Left lung (tissue), 10 donors: Measurements from ENCODE around the gene FNDC10. TPM values are rescaled to one million over a fixed set of nuclear protein-coding genes. Genes with fewer than 3 reads are reported as not detected.

Experiments
- ATAC-seq: fragments of 200-7000 bp; cut with Tn5 transposase; one replicate; pipeline ENCODE4 v1.9.1; 2020; ENCODE audit warnings: moderate library complexity
- DNase-seq, 4 donors: peaks; one replicate each; pipeline ENCODE4 v3.0.0-alpha.2; 2013 to 2020
- H3K27ac ChIP-seq, 2 donors: fragments of 200-600 bp; sonication (generic) in 1 of 2; one replicate each; pipeline versions ENCODE4 v1.5.0 to v1.8.0; 2020 to 2021
- H3K27me3 ChIP-seq, 2 donors: fragments of 200-600 bp; sonication (generic) in 1 of 2; one replicate each; pipeline versions ENCODE4 v1.5.0 to v1.8.0; 2020 to 2021
- H3K36me3 ChIP-seq, 2 donors: fragments of 200-600 bp; sonication (generic) in 1 of 2; one replicate each; pipeline versions ENCODE4 v1.5.0 to v1.8.0; 2020 to 2021
- H3K4me1 ChIP-seq, 2 donors: fragments of 200-600 bp; one replicate each; pipeline ENCODE4 v1.8.0; 2021
- H3K4me3 ChIP-seq, 2 donors: fragments of 200-600 bp; sonication (generic) in 1 of 2; one replicate each; pipeline versions ENCODE4 v1.5.0 to v1.8.0; 2020 to 2021; ENCODE audit warnings: mild to moderate bottlenecking in 1 of 2
- H3K9me3 ChIP-seq, 2 donors: fragments of 200-600 bp; sonication (generic) in 1 of 2; one replicate each; pipeline versions ENCODE4 v1.5.0 to v1.8.0; 2020 to 2021
- CTCF ChIP-seq, 2 donors: fragments of 200-600 bp; sonication (generic) in 1 of 2; IDR thresholded peaks; one replicate each; pipeline versions ENCODE4 v1.5.0 to v1.8.0; 2021; ENCODE audit warnings: antibody characterized with exemption in 2 of 2
- intact Hi-C, 2 donors: fragments of 100-400 bp; cut with DNase I; formaldehyde crosslinking; loops; one replicate each; pipeline versions ENCODE4 v1.11.2 to v1.14.2; 2022
- polyA plus RNA-seq, 6 donors: library from polyadenylated mRNA; unstranded; fragments of 120-200 nt; gene quantifications; one replicate each; pipeline ENCODE4 v1.2.1, GENCODE V29; 2013; ENCODE audit not compliant: insufficient read length in 6 of 6
- total RNA-seq, 2 donors: library from RNA; stranded (reverse); fragmentation: NEBNext Ultra II Directional; extraction: Animal tissue kit (Norgen Biotek cat#: 25700); gene quantifications; one replicate each; pipeline ENCODE4 v1.2.1, GENCODE V29; 2021
- donor health status: DM: no; HTN: yes; CAD: no.
- donor health status: DM: no; HTN: no; CAD: no.

Gene FNDC10
- total and polyA plus RNA-seq, 8 donors: 1.2 to 12.2 (median 2.3) TPM

GRCh38 chr1:1618396-1619068, 18.6 kb upstream of the FNDC10 start:
- peaks cover 0 to 8% of the 10 kb centered on the region in 2 donors for H3K36me3 ChIP-seq
- ATAC-seq: no peak
- peak in 1 of 4 donors; percentile 54 for DNase-seq
- no peak overlapping the region for H3K4me3 ChIP-seq
- H3K4me1 ChIP-seq: peaks cover 21 to 30% of the 10 kb centered on the region in 2 donors
- no peaks in the 10 kb centered on the region for H3K27me3 ChIP-seq
- no peaks in the 10 kb centered on the region for H3K9me3 ChIP-seq
- intact Hi-C loops: no loop called here
- no peak for TF ChIP-seq CTCF (IDR thresholded peaks at IDR 0.05)
- no peak overlapping the region for H3K27ac ChIP-seq

- Histone ChIP-seq H3K4me3 (no peak overlapping the region), H3K9me3 (no peaks in the 10 kb centered on the region), H3K27ac (no peak overlapping the region), H3K36me3 (peaks cover 0 to 8% of the 10 kb centered on the region in 2 donors), H3K4me1 (peaks cover 25 to 34% of the 10 kb centered on the region in 2 donors), H3K27me3 (no peaks in the 10 kb centered on the region)
- no peak for TF ChIP-seq CTCF (IDR thresholded peaks at IDR 0.05)
- intact Hi-C loops: no loop called here
- DNase-seq: peak in 1 of 4 donors; percentile 61
- ATAC-seq: no peak
Observed at GRCh38 chr1:1617925-1618324, 18.0 kb upstream of the FNDC10 start.

- no peak for ATAC-seq
- peaks cover 25 to 34% of the 10 kb centered on the region in 2 donors for H3K4me1 ChIP-seq
- peaks cover 0 to 8% of the 10 kb centered on the region in 2 donors for H3K36me3 ChIP-seq
- intact Hi-C loops: no loop called here
- H3K27ac ChIP-seq: no peak overlapping the region
- no peak for TF ChIP-seq CTCF (IDR thresholded peaks at IDR 0.05)
- no peaks in the 10 kb centered on the region for H3K27me3 ChIP-seq
- peak in 1 of 4 donors; percentile 34 for DNase-seq
- H3K9me3 ChIP-seq: no peaks in the 10 kb centered on the region
- H3K4me3 ChIP-seq: no peak overlapping the region
Observed at GRCh38 chr1:1617516-1617915, 17.6 kb upstream of the FNDC10 start.

- H3K4me3 ChIP-seq: peak overlapping the region; percentile 78 to 83
- no peak for ATAC-seq
- H3K27me3 ChIP-seq: no peaks in the 10 kb centered on the region
- no peak overlapping the region for H3K27ac ChIP-seq
- peaks cover 25 to 36% of the 10 kb centered on the region in 2 donors for H3K4me1 ChIP-seq
- H3K9me3 ChIP-seq: no peaks in the 10 kb centered on the region
- no peak for TF ChIP-seq CTCF (IDR thresholded peaks at IDR 0.05)
- DNase-seq: peak in 1 of 4 donors; percentile 80
- peaks cover 0 to 8% of the 10 kb centered on the region in 2 donors for H3K36me3 ChIP-seq
- intact Hi-C loops: no loop called here
Observed at GRCh38 chr1:1616838-1617237, 16.9 kb upstream of the FNDC10 start.

GRCh38 chr1:1616045-1616790, 16.3 kb upstream of the FNDC10 start:
- H3K4me1 ChIP-seq: peaks cover 25 to 43% of the 10 kb centered on the region in 2 donors
- intact Hi-C loops: no loop called here
- H3K4me3 ChIP-seq: peak overlapping the region; percentile 78 to 83
- no peak for TF ChIP-seq CTCF (IDR thresholded peaks at IDR 0.05)
- ATAC-seq (peak; percentile 6), DNase-seq (peak in 1 of 4 donors; percentile 89)
- H3K9me3 ChIP-seq: no peaks in the 10 kb centered on the region
- H3K27me3 ChIP-seq: no peaks in the 10 kb centered on the region
- peaks cover 0 to 8% of the 10 kb centered on the region in 2 donors for H3K36me3 ChIP-seq
- H3K27ac ChIP-seq: peak overlapping the region; percentile 99
